Parathyroid adenoma (tissue), 2 donors: Measurements from ENCODE around the gene PRPF40B.

ENCODE experiments used
- H2AFZ ChIP-seq: fragments of 300-600 bp; sonication (generic); one replicate; pipeline ENCODE4 v1.7.0; 2017; ENCODE audit warnings: antibody characterized with exemption, mild to moderate bottlenecking
- H3K27ac ChIP-seq: fragments of 300-600 bp; sonication (generic); one replicate; pipeline ENCODE4 v1.7.0; 2017
- H3K27me3 ChIP-seq: fragments of 300-600 bp; sonication (generic); one replicate; pipeline ENCODE4 v1.7.0; 2017; ENCODE audit warnings: low read length; ENCODE audit not compliant: control insufficient read depth, insufficient read depth
- H3K36me3 ChIP-seq: fragments of 300-600 bp; sonication (generic); one replicate; pipeline ENCODE4 v1.7.0; 2017; ENCODE audit warnings: low read length; ENCODE audit not compliant: control insufficient read depth, insufficient read depth
- H3K4me1 ChIP-seq: fragments of 300-600 bp; sonication (generic); one replicate; pipeline ENCODE4 v1.7.0; 2017; ENCODE audit warnings: control low read depth
- H3K4me2 ChIP-seq: fragments of 300-600 bp; sonication (generic); one replicate; pipeline ENCODE4 v1.7.0; 2017; ENCODE audit warnings: low read length
- H3K4me3 ChIP-seq: fragments of 300-600 bp; sonication (generic); one replicate; pipeline ENCODE4 v1.7.0; 2017; ENCODE audit warnings: low read depth, low read length
- H3K79me2 ChIP-seq: fragments of 300-600 bp; sonication (generic); one replicate; pipeline ENCODE4 v1.7.0; 2017; ENCODE audit warnings: control low read depth
- H3K9ac ChIP-seq: fragments of 300-600 bp; sonication (generic); one replicate; pipeline ENCODE4 v1.7.0; 2017; ENCODE audit warnings: mild to moderate bottlenecking
- H3K9me3 ChIP-seq: fragments of 300-600 bp; sonication (generic); one replicate; pipeline ENCODE4 v1.7.0; 2017; ENCODE audit warnings: low read length; ENCODE audit not compliant: control insufficient read depth
- CTCF ChIP-seq: fragments of 300-600 bp; sonication (generic); IDR thresholded peaks from one replicate; pipeline ENCODE4 v1.7.0; 2017; ENCODE audit warnings: antibody characterized with exemption, mild to moderate bottlenecking
- donor health status: primary hyperparathyroidism.

PRPF40B gene

GRCh38 chr12:49643961-49644619, 20.7 kb downstream of the PRPF40B start:
- no peaks in the 10 kb centered on the region for H3K79me2 ChIP-seq
- H3K27me3 ChIP-seq, result no peaks in the 10 kb centered on the region
- no peak overlapping the region for H3K4me2 ChIP-seq
- peaks cover 3% of the 10 kb centered on the region for H3K4me1 ChIP-seq
- no peak overlapping the region for H2AFZ ChIP-seq
- H3K9me3 ChIP-seq, result no peaks in the 10 kb centered on the region
- no peak for TF ChIP-seq CTCF
- H3K27ac ChIP-seq, result no peak overlapping the region
- no peak overlapping the region for H3K4me3 ChIP-seq
- H3K36me3 ChIP-seq, result no peaks in the 10 kb centered on the region
- H3K9ac ChIP-seq, result no peak overlapping the region

- H3K4me3 ChIP-seq, result no peak overlapping the region
- no peak overlapping the region for H3K4me2 ChIP-seq
- peaks cover 3% of the 10 kb centered on the region for H3K4me1 ChIP-seq
- peak; percentile 94 for TF ChIP-seq CTCF
- no peaks in the 10 kb centered on the region for H3K36me3 ChIP-seq
- no peaks in the 10 kb centered on the region for H3K9me3 ChIP-seq
- no peak overlapping the region for H3K9ac ChIP-seq
- no peak overlapping the region for H3K27ac ChIP-seq
- no peak overlapping the region for H2AFZ ChIP-seq
- H3K79me2 ChIP-seq, result no peaks in the 10 kb centered on the region
- no peaks in the 10 kb centered on the region for H3K27me3 ChIP-seq
These were observed 21.2 kb downstream of the PRPF40B start for GRCh38 chr12:49644620-49644994.

GRCh38 chr12:49645146-49646039, 22.0 kb downstream of the PRPF40B start:
- H3K79me2 ChIP-seq, result no peaks in the 10 kb centered on the region
- H3K9ac ChIP-seq, result no peak overlapping the region
- no peak for TF ChIP-seq CTCF
- no peak overlapping the region for H3K4me2 ChIP-seq
- no peak overlapping the region for H2AFZ ChIP-seq
- H3K27me3 ChIP-seq, result no peaks in the 10 kb centered on the region
- no peak overlapping the region for H3K27ac ChIP-seq
- no peaks in the 10 kb centered on the region for H3K9me3 ChIP-seq
- no peaks in the 10 kb centered on the region for H3K36me3 ChIP-seq
- no peak overlapping the region for H3K4me3 ChIP-seq
- H3K4me1 ChIP-seq, result peaks cover 3% of the 10 kb centered on the region

GRCh38 chr12:49646331-49646830, 23.0 kb downstream of the PRPF40B start:
- Histone ChIP-seq H3K79me2 (no peaks in the 10 kb centered on the region), H3K4me1 (peaks cover 3% of the 10 kb centered on the region), H3K27ac (no peak overlapping the region), H3K4me3 (no peak overlapping the region), H2AFZ (no peak overlapping the region), H3K36me3 (no peaks in the 10 kb centered on the region), H3K9me3 (no peaks in the 10 kb centered on the region), H3K4me2 (no peak overlapping the region), H3K27me3 (no peaks in the 10 kb centered on the region), H3K9ac (no peak overlapping the region)
- TF ChIP-seq CTCF, result no peak
